Neural cell (in vitro differentiated cells): Measurements from ENCODE around the gene NCKAP5. TPM values are rescaled to one million over a fixed set of nuclear protein-coding genes. Genes with fewer than 3 reads are reported as not detected.

Source experiments
- H2AFZ ChIP-seq: fragments of 200-600, 300-800 bp; sonication (generic), shearing (Covaris generic); 2 replicates; pipeline ENCODE4 v1.6.0; 2014; ENCODE audit warnings: low read depth, mild to moderate bottlenecking, antibody characterized with exemption, low read length, moderate library complexity
- H3F3A ChIP-seq: fragments of 200-600 bp; shearing (Covaris generic); 2 replicates; pipeline ENCODE4 v1.6.1; 2016; ENCODE audit warnings: mild to moderate bottlenecking, moderate library complexity, mixed read lengths, antibody characterized with exemption, low read length; ENCODE audit not compliant: insufficient read depth, poor library complexity, severe bottlenecking
- H3K27ac ChIP-seq: fragments of 200-600, 300-800 bp; sonication (generic), shearing (Covaris generic); 2 replicates; pipeline ENCODE4 v1.5.1; 2014; ENCODE audit warnings: mild to moderate bottlenecking, low read length, moderate library complexity
- H3K27me3 ChIP-seq: fragments of 300-800, 200-600 bp; sonication (generic), shearing (Covaris generic); 2 replicates; pipeline ENCODE4 v1.6.0; 2014; ENCODE audit warnings: mild to moderate bottlenecking, low read depth, low read length, moderate library complexity; ENCODE audit not compliant: insufficient read depth
- H3K36me3 ChIP-seq: fragments of 300-800, 200-600 bp; sonication (generic), shearing (Covaris generic); 2 replicates; pipeline ENCODE4 v1.5.1; 2014; ENCODE audit warnings: mild to moderate bottlenecking, antibody characterized with exemption, low read length, moderate library complexity; ENCODE audit not compliant: insufficient read depth
- H3K4me2 ChIP-seq: fragments of 300-800, 200-600 bp; sonication (generic), shearing (Covaris generic); 2 replicates; pipeline ENCODE4 v1.6.0; 2014; ENCODE audit warnings: mild to moderate bottlenecking, low read length
- H3K4me3 ChIP-seq: fragments of 300-800, 200-600 bp; sonication (generic), shearing (Covaris generic); 2 replicates; pipeline ENCODE4 v1.5.1; 2014; ENCODE audit warnings: mild to moderate bottlenecking, low read length, moderate library complexity
- H3K79me2 ChIP-seq: fragments of 200-600 bp; shearing (Covaris generic); replicated peaks from 2 replicates; pipeline ENCODE4 v1.6.0; 2014; ENCODE audit warnings: mild to moderate bottlenecking, low read length, moderate library complexity; ENCODE audit not compliant: insufficient read depth
- H3K9ac ChIP-seq: fragments of 300-800, 200-600 bp; sonication (generic), shearing (Covaris generic); 2 replicates; pipeline ENCODE4 v1.6.1; 2016; ENCODE audit warnings: mild to moderate bottlenecking, low read length, mixed read lengths
- H3K9me2 ChIP-seq: fragments of 200-600 bp; shearing (Covaris generic); 2 replicates; pipeline ENCODE4 v1.6.1; 2016; ENCODE audit warnings: mild to moderate bottlenecking, low read length, mixed read lengths; ENCODE audit not compliant: insufficient read depth
- H3K9me3 ChIP-seq: fragments of 200-600, 300-800 bp; sonication (generic), shearing (Covaris generic); 2 replicates; pipeline ENCODE4 v1.6.1; 2016; ENCODE audit warnings: mild to moderate bottlenecking, mixed run types, low read length, moderate library complexity, mixed read lengths
- H4K20me1 ChIP-seq: fragments of 200-600 bp; shearing (Covaris generic); 2 replicates; pipeline ENCODE4 v1.6.1; 2016; ENCODE audit warnings: mild to moderate bottlenecking, mixed run types; ENCODE audit not compliant: insufficient read depth
- CTCF ChIP-seq: fragments of 450-650 bp; IDR thresholded peaks from 2 replicates; pipeline ENCODE4 v1.5.1; 2014; ENCODE audit warnings: antibody characterized with exemption, mild to moderate bottlenecking, moderate library complexity; ENCODE audit not compliant: poor library complexity, severe bottlenecking
- EP300 ChIP-seq: fragments of 450-650 bp; conservative IDR thresholded peaks from 2 replicates; pipeline ENCODE4 v1.6.1; 2014; ENCODE audit warnings: antibody characterized with exemption, mild to moderate bottlenecking, moderate library complexity; ENCODE audit not compliant: poor library complexity, severe bottlenecking
- EZH2 ChIP-seq: fragments of 200-600, 300-800 bp; shearing (Covaris generic), sonication (generic); IDR thresholded peaks from 2 replicates; pipeline ENCODE4 v1.6.1; 2014; ENCODE audit warnings: antibody characterized with exemption, low read length, borderline replicate concordance, mild to moderate bottlenecking; ENCODE audit not compliant: insufficient read depth, poor library complexity, severe bottlenecking
- MXI1 ChIP-seq: fragments of 450-650 bp; conservative IDR thresholded peaks from 2 replicates; pipeline ENCODE4 v1.6.1; 2014; ENCODE audit warnings: antibody characterized with exemption, mild to moderate bottlenecking; ENCODE audit not compliant: poor library complexity, severe bottlenecking
- POLR2AphosphoS5 ChIP-seq: IDR thresholded peaks from 2 replicates; pipeline ENCODE4 v1.6.1; 2012
- RAD21 ChIP-seq: fragments of 450-650 bp; conservative IDR thresholded peaks from 2 replicates; pipeline ENCODE4 v1.6.1; 2014; ENCODE audit warnings: antibody characterized with exemption, mild to moderate bottlenecking, moderate library complexity
- REST ChIP-seq: IDR thresholded peaks from 2 replicates; pipeline ENCODE4 v1.6.1; 2012; ENCODE audit warnings: borderline replicate concordance
- SMC3 ChIP-seq: fragments of 450-650 bp; conservative IDR thresholded peaks from 2 replicates; pipeline ENCODE4 v1.6.1; 2014; ENCODE audit warnings: antibody characterized with exemption, mild to moderate bottlenecking, moderate library complexity; ENCODE audit not compliant: poor library complexity
- TAF1 ChIP-seq: IDR thresholded peaks from 2 replicates; pipeline ENCODE4 v1.6.1; 2012; ENCODE audit warnings: low read depth
- polyA plus RNA-seq: library from polyadenylated mRNA; depleted of rRNA; stranded (reverse); fragments of >200 nt; gene quantifications from 2 replicates; pipeline ENCODE4 v1.2.3, GENCODE V29; 2014

Gene NCKAP5
- polyA plus RNA-seq, 1 donor from 2014 or later: 2.4 TPM

- no peak overlapping the region for H2AFZ ChIP-seq
- H3K4me2 ChIP-seq: no peak overlapping the region
- no peaks in the 10 kb centered on the region for H4K20me1 ChIP-seq
- no peaks in the 10 kb centered on the region for H3K36me3 ChIP-seq
- no peaks in the 10 kb centered on the region for H3F3A ChIP-seq
- H3K27ac ChIP-seq: no peak overlapping the region
- TF ChIP-seq REST: no peak
- TF ChIP-seq TAF1: no peak
- no peak for TF ChIP-seq EP300
- TF ChIP-seq SMC3: no peak
- TF ChIP-seq MXI1: no peak
- no peak for TF ChIP-seq EZH2
- TF ChIP-seq POLR2AphosphoS5: no peak
- no peaks in the 10 kb centered on the region for H3K9me3 ChIP-seq
- H3K27me3 ChIP-seq: no peaks in the 10 kb centered on the region
- no peak overlapping the region for H3K4me3 ChIP-seq
- H3K79me2 ChIP-seq: no peaks in the 10 kb centered on the region
- no peaks in the 10 kb centered on the region for H3K9me2 ChIP-seq
- no peak overlapping the region for H3K9ac ChIP-seq
Observed at GRCh38 chr2:133163111-133163510, 405.2 kb downstream of the NCKAP5 start.

- H3K27ac ChIP-seq: no peak overlapping the region
- no peaks in the 10 kb centered on the region for H4K20me1 ChIP-seq
- H3K4me3 ChIP-seq: no peak overlapping the region
- no peak overlapping the region for H2AFZ ChIP-seq
- TF ChIP-seq EP300 (no peak), RAD21 (no peak), POLR2AphosphoS5 (no peak), SMC3 (no peak), MXI1 (no peak), CTCF (no peak), TAF1 (no peak), REST (no peak), EZH2 (no peak)
- no peak overlapping the region for H3K9ac ChIP-seq
- H3K9me3 ChIP-seq: no peaks in the 10 kb centered on the region
- H3F3A ChIP-seq: no peaks in the 10 kb centered on the region
- H3K4me2 ChIP-seq: no peak overlapping the region
- H3K79me2 ChIP-seq: no peaks in the 10 kb centered on the region
- no peaks in the 10 kb centered on the region for H3K27me3 ChIP-seq
- H3K36me3 ChIP-seq: no peaks in the 10 kb centered on the region
- H3K9me2 ChIP-seq: no peaks in the 10 kb centered on the region
Observed at GRCh38 chr2:133158442-133158841, 409.8 kb downstream of the NCKAP5 start.
